ENCODE results near the gene AKAP9.

GRCh38 chr7:92141161-92141560, 200.5 kb downstream of the AKAP9 start:
- TF ChIP-seq CTCF (conservative IDR thresholded peaks at IDR 0.05) (no peak), EZH2 (IDR thresholded peaks at IDR 0.05; ENCODE audit: low read depth) (no peak)

Measured in PC-9 (cell line).